GM15510 (cell line): ENCODE results near the gene TM4SF20.
"Not testable (repeated sequence)": the region's sequence is repeated elsewhere in the genome, so short reads cannot be mapped to it uniquely, and the experiment has no call there.

Experiments used
- POLR2A ChIP-seq: IDR thresholded peaks from 3 replicates; pipeline ENCODE4 v1.6.1; 2011; ENCODE audit warnings: borderline replicate concordance; ENCODE audit not compliant: insufficient read length; ENCODE audit errors: extremely low read depth

The TM4SF20 gene

DNA sequence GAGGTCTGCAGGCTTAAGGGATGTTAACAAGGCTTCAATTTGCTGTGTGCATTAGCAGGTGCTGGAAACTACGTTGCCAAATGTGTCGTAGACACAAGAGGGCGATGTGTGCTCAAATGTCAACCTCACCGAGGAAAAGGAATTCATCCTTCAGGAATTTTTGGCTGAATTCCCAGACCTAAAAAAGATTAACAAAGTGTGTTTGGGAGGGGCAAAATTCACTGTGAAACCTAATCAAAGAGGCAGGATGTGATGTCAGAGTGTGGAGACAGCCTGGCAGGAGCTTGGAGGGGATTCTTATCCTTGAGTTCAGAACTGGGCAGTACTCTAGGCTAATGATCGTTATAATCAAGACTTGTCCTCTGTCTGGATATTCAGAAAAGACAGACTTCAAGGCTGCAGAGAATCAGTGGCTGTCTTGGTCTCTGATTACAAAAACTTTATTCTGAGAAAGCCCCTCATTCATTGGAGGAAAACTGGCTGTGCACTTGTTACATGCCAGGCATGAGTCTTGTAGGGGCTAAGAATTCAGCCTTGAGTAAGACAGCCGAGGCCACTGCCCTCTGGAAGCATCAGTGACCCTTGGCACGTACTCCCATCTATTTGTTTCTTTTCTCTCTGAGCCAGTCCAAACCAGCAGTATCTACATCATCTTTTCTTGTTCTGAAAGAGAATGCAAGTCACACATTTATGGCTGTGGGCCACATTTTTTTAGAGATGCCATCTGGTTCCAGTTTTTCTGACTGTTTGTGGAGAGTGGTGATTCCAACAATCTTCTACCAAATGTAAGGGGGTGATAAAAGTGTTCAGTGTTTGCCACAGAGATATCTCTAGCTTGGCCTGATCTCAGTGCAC, 27.3 kb upstream of the TM4SF20 start:
- no peak for TF ChIP-seq POLR2A

DNA sequence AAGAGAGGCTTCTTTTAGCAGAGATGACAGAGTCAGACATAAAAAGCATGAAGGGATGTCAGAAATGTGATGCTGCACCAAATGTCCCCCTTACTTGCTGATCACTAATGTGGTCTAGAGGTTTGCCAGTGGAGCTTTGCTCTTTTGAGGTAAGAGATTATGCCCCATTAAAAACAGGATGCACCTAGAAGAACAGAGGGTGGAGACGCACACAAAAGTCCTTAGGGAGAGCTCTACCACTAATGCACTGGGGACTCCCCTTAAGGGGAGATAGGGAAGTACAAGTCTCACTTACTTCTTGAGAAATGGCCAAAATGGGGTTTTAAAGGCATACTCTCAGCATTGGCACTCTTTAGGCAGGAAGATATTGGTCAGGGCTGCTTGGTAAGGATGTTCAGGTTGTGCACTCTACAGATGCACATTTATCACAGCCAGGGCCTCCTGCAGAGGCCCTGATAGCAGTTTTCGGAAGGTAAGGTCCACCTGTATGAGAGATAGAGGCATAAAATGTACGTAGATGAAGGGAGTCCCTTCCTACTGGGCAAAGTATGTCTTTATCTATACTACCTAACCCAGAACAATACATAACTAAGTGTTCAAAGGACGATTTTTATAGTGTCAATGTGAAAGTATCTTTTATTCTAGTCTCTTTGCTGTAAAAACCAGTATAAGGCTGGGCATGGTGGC, 25.6 kb upstream of the TM4SF20 start:
- TF ChIP-seq POLR2A: no peak

DNA sequence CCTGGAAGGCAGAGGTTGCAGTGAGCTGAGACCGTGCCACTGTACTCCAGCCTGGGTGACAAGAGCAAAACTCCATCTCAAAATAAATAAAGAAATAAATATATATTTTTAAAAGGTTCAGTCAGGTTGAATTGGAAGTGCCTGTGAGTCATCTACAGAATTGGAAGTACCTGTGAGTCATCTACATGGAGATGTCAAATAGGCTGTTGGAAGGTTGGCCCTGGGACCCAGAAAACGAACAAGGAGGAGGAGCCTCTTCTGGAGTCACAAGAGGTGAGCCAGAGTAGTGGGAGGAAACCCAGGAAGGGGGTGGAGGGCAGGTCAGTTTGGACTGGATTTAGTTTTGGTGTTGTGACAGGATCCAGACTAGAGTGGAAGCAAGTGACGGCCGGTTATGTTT, 23.9 kb upstream of the TM4SF20 start:
- TF ChIP-seq POLR2A: no peak

DNA sequence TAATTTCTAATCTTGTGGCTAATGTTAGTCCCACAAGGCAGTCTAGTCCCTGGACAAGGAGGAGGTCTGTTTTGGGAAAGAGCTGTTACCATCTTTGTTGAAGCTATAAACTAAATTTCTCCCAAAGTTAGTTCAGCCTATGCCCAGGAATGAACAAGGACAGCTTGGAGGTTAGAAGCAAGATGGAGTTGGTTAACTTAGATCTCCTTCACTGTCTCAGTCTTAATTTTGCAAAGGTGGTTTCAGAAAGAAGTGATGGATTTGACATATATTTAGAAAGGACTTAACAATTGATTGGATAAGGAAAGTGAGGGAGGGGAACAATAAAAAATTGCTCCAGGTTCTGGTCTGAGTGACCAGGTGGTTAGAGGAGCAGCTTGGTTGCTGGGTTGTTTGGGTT, 23.2 kb upstream of the TM4SF20 start:
- TF ChIP-seq POLR2A: no peak

DNA sequence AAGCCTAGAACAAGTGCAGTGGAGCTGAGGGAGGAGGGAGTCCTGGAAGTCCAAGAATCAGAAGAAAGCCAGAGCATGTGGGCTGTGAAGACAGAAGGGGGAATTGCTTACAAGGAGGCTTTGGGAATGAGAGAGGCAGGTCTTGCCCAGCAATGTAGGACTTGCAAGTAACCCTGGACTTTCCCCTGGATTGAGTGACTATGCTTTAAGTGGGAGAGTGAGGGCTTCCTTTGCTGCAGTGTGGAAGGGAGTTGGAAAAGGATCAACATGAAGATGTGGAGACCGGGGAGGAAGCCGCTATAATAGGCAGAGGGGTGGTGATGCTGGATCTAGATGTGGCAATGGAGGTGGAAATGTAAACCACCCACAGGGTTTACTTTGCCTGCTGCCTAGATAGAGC, 22.4 kb upstream of the TM4SF20 start:
- no peak for TF ChIP-seq POLR2A

DNA sequence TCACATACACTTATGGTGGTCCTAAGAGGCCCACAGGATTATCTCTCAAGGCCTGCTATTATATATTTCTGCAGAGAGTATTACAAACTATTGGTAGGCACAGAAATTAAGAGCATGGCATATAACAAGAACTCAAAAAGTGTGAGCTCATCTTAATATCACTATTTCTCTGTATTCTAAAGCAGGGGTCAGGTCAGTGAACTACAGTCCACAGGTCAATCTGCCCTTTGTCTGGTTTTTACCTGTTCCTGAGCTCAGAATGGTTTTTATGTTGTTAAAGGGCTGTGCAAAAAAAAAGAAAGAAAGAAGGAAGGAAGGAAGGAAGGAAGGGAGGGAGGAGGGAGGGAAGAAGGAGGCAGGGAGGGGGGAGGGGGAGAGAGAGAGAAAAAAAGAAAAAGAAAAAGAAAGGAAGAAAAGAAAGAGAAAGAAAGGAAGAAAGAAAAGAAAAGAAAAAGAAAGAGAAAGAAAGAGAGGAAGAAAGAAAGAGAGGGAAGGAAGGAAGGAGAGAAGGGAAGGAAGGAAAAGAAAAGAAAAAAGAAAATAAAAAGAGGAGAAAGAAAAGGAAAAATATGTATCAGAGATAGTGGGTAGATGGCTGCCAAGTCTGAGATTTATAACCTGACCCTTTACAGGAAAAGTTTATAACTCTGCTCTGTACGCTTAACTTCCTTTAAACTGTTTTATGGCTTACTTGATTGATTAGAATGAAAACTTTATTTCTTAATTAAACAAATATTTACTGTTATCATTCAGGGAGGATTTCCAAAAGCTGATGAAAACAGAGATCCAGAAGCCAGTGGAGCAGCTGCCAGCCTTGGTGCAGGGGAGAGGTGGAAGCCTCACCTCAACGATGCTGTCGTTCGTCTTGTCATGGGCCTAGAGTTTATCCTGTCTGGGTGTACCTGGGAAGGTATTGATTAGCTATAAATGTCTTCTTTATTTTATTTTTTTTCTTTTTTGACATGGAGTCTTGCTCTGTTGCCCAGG, 19.9 kb upstream of the TM4SF20 start:
- TF ChIP-seq POLR2A: no peak

DNA sequence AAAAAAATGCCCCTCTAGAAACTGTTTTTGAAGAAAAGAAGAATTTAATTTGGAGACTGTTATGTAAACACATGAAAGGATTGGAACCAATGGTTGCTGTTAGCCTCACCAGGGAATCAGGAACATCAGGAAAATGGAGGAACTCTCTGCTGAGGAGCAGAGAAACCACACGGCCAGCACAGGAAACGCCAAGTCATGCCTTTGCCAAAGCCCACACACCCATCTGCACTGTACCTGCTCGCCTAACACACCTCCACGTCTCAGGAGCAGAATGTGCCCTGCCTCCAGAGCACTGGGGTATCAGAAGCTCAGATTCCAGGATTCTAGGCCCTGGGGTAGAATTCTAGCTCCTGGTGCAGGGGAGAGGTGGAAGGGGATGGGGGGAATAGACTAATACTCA, 18.5 kb upstream of the TM4SF20 start:
- no peak for TF ChIP-seq POLR2A

DNA sequence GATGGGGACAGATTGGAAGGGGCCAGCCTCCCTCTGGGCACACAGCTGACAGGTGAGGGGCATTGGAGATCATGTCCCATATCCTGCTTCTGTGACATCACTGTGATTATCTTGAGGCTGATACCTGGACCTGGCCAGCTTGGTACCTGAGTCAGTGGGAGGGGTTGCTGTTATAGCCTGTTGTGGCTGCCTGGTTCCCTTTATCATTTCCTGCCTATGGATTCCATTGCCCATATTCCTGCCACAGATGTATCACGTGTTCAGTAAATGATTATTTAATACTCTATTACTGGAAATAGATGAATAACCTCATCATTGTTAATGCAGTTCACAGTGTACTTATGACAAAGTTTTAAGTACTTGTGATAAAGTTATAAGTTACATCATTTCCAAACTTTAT, 16.4 kb upstream of the TM4SF20 start:
- no peak for TF ChIP-seq POLR2A

DNA sequence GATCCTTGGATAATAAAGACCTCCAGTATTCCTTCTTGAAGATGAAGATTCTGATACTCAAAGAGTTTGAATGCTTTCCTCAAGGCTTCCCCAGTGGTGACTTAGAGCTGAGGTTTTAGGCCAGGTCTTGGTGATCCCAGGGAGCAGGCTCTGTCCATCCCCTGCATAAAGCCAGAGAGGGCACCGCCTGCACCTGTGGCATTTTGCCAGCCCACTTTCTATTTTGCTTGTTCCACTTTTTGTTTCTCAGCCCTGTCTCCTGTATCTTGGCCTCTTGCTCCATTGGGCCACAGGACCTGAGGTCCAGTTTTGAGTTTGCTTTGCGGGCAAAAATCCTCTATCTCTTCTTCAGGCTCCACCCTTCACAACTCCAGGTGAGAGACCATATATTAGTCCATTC, 15.3 kb upstream of the TM4SF20 start:
- no peak for TF ChIP-seq POLR2A

DNA sequence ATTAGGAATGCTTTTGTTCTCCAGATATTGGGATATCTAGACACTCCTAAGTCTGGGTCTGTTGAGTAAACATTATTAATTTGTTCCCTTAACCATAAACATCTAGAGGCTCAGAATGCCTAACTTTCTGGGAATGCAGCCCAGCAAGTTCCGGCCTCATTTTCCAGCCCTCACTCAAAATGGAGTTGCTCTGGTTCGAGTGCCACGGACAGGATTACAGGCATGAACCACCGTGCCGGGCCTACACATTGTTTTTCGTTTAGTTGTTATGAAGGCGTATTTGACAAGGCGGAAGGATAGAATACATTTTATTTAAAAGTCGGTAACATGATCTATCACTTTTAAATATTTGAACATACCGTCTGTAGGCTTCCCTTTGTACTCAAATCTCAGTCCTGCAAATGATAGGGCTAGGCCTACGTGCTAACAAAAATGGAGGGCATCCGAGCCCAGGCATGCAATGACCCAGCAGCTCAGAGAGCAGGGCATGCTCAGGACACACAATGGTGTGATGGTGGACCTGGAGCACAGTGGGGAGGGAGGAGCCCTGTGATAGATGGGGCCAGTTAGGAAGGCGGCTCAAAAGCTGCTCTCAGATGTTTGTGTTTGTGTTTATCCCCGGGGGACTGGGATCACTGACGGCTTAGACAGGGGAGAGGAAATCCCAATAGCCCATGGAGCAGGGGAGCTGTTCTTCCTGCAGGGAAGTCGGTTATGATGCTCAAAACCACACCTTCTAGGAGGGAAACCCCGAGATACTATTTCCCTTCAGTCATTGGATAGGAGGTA, 11.6 kb upstream of the TM4SF20 start:
- no peak for TF ChIP-seq POLR2A

DNA sequence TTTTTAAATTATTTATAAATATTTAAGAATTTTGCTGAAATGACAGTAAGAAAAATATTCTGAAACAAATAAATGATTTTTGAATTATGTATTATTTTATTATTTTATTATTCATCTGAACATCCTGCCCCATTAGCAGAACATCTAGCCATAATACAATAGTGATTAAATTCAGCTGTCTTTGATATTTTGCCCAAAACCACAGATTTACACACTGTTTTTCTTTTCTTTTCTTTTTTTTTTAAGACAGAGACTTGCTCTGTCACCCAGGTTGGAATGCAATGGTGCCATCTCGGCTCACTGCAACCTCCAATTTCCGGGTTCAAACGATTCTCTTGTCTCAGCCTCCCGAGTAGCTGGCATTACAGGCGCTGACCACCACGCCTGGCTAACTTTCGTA, 10.6 kb upstream of the TM4SF20 start:
- no peak for TF ChIP-seq POLR2A

DNA sequence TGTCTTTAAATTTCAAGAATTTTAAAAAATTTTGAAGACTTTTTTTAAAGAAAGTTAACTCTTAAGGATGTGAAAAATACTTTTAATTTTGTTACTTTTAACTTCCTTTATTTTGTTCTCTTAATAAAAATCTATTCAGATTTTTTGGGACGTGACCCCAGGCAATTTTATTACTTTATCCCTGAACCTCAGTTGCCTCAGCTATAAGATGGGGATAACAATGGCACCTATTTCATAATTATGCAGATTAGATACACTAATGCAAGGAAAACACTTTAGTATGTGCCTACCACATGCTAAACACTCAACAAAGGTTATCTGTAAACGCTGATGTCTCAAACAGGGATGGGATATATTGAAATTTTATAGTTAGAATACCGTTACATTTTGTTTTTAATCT, 10.1 kb upstream of the TM4SF20 start:
- TF ChIP-seq POLR2A: no peak

DNA sequence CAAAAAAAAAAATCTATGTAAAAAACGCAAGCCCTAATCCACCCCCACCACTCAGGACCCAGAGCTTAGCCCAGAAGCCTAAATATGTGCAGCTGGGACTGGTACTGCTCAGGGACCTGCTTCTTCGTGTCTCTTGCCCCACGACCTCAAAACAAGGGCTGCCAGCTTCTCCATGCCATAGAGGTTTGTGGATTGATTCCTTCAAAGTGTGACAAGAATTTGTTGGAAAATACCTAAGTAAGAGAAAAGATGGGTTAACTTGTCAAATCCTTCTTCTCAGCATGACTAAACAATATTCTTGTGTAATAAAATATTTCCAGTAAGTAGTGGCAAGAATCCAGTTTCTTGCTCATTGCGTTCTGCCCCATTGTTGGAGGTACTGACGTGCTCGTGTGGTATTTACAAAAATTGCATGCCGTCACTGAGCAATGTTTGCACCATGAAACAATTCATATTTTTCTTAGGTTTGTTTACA, 9.5 kb upstream of the TM4SF20 start:
- no peak for TF ChIP-seq POLR2A

DNA sequence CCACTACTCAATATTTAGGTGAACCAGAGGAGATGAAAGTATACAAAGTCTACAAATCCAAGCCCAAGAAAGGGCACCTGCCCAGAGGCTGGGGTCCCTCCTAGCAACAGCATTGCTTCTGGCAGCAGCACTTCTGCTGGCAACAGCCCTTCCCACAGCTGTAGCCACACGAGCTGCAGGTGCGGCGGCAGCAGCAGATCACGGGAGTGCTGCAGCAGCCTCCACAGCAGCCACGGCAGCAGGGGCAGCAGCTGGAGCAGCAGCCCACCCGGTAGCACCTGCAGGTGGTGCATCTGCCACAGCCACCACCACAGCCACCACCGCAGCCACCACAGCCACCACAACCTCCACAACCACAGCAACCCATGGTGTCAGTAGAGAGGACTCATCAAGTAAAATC, 8.5 kb upstream of the TM4SF20 start, which contains the start of gene SCYGR1:
Gene SCYGR1 (minus strand): TSS at position 367 of the 400 bp plus-strand sequence. CDS start 0 bp downstream, at position 367.
- not testable (repeated sequence) for TF ChIP-seq POLR2A

DNA sequence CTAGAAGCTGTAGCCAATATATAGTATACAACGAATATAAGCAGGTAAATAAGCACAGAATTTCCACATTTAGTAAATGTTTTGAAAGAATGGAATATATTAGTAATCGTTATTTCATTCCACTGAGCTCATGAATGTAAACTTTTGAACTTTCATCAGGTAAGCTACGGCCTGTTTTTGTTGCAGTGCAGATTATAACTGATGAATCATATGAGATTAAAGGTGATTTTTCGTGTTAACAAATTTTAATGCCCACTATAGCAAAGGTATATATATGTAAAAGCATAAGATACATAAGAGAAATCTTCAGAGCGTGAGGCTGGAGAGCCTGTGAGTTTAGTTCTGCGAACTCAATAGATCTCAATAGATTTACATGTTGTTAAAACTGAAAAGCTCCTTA, 7.5 kb upstream of the TM4SF20 start:
- TF ChIP-seq POLR2A: no peak

DNA sequence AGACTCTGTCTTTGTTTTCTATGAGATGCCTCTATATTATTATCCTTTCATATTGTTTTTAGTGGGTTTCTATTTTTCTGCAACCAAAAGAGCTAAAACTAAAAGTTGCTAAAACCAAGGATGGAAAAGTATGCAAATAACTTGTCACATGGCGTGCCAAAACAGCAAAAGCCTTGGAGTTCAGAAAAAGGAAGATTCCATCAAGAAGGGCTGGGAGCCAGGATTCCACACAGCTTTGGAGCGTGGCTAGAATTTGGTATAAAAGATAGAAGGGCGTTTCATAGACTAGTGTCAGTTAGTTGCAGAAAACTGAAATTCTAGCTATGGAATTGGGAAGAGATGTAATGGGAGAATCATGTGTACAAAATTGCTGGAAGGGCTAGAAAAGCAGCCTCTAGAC, 4.6 kb upstream of the TM4SF20 start:
- no peak for TF ChIP-seq POLR2A
